ENCODE data around the gene IL36A.

Gene IL36A

DNA sequence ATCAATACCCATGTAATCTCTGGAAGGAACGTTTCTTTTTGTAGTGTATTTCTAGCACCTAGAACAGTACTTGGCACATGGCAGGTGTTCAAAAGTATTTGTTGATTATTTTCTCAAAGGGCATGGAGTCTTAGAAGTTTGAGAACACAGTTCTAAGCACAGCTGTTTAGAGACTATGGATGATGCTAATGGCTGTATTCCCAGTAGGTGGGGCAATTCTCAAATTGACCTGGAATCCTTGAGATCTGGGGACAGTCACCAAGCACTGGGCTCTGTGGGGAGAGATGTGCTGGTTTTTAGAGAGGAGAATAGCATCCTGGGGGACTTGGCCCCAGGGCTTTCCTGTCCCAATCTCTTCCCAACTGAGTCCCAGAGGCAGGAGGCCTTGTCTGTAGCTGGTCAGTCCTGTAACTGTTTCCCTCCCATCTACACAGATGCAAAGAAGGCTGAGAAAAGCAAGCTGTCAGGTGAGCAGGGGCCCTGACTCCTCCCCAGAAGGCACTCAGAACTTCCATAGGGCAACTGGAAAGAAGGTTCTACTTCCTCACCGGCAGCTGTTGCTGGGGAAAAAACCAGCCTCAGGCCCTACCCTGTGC lies 44.9 kb upstream of the IL36A start:
- H3K23ac ChIP-seq (ENCODE audit: low read length in 2 of 2), result no peak overlapping the region
- no peak overlapping the region for H4K8ac ChIP-seq (ENCODE audit: low read length)
- H2BK12ac ChIP-seq (ENCODE audit: low read length in 2 of 2), result no peak overlapping the region
- H3K4me2 ChIP-seq (ENCODE audit: low read length, poor library complexity, severe bottlenecking), result no peak overlapping the region
- no peaks in the 10 kb centered on the region for H3K79me1 ChIP-seq (replicated peaks; ENCODE audit: low read length, poor library complexity, severe bottlenecking)
- H2AFZ ChIP-seq (ENCODE audit: low read depth, low read length), result no peak overlapping the region
- no peaks in the 10 kb centered on the region for H3K9me3 ChIP-seq (ENCODE audit: control insufficient read depth, low read length)
- H2BK15ac ChIP-seq (ENCODE audit: low read depth, poor library complexity, severe bottlenecking), result no peak overlapping the region
- no peak overlapping the region for H3K4me3 ChIP-seq (ENCODE audit: insufficient read depth in 1 of 2, low read depth in 1 of 2, low read length in 2 of 2)
- 57% methylated on average over 2 of the region's 2 CpGs for WGBS
- H3K18ac ChIP-seq (ENCODE audit: low read depth in 1 of 2, low read length in 2 of 2), result no peak overlapping the region
- no peak overlapping the region for H2AK5ac ChIP-seq (ENCODE audit: low read length, severe bottlenecking)
- no peak overlapping the region for H2BK120ac ChIP-seq (ENCODE audit: low read depth, low read length)
- H2BK5ac ChIP-seq (ENCODE audit: low read depth, low read length, poor library complexity, severe bottlenecking), result no peak overlapping the region
- no peak overlapping the region for H4K91ac ChIP-seq (ENCODE audit: low read length)
- H3K27me3 ChIP-seq (ENCODE audit: control insufficient read depth in 1 of 2, insufficient read depth in 1 of 2, low read length in 2 of 2), result peaks cover 43 to 59% of the 10 kb centered on the region in 2 experiments
- no peak overlapping the region for H3K4ac ChIP-seq (ENCODE audit: low read depth in 1 of 2, low read length in 2 of 2)
- H3K14ac ChIP-seq (ENCODE audit: low read length in 2 of 2), result no peak overlapping the region
- H3K27ac ChIP-seq (ENCODE audit: low read length, poor library complexity, severe bottlenecking), result no peak overlapping the region
- no peak overlapping the region for H3K9ac ChIP-seq (ENCODE audit: low read length)
- peaks cover 6% of the 10 kb centered on the region for H3K4me1 ChIP-seq (ENCODE audit: control insufficient read depth, insufficient read depth, low read depth, low read length)
- H3K36me3 ChIP-seq (ENCODE audit: control insufficient read depth in 1 of 2, insufficient read depth in 2 of 2, low read depth in 1 of 2, low read length in 2 of 2), result no peaks in the 10 kb centered on the region
- DNase-seq, result no peak

DNA sequence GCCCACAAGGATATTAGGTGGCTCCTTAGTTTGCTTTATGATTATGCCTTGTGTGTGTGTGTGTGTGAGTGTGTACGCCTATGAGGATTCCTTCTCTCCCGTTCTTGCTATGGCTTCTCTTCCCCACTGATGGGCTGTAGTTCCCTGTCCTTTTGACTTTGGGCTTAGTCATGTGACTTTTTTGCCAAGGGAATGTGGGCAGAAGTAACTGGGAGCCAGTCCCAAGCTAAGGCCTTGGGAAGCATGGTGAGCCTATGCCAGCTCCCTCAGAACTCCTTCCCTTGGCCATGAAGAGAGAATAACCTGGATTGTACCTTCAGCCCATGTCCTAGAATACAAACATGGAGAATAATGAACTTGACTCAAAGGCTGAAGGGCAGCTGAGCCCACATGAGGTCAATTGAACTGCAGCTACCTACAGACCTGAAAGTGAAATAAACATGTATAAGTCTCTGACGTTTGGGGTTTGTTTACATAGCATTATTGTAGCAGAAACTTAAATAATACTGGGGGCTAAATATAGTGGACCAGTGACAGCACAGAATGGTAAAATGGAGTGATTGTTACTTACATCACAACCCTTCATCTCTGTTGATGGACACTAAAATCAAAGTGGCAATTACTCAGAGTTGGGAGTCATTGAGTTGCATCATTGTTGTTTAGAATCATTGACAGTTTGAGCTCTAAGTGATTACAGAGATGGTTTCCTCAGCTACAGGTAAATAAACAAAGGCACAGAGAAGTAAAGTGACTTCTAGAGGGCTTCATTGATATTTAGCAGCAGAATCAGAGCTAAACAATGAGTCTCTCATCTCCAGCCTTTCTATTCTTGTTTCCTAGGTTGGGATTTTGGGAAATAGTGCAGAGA lies 42.7 kb upstream of the IL36A start:
- 77% methylated on average over 3 of the region's 3 CpGs for WGBS
- H3K36me3 ChIP-seq (ENCODE audit: control insufficient read depth in 1 of 2, insufficient read depth in 2 of 2, low read depth in 1 of 2, low read length in 2 of 2), result no peaks in the 10 kb centered on the region

DNA sequence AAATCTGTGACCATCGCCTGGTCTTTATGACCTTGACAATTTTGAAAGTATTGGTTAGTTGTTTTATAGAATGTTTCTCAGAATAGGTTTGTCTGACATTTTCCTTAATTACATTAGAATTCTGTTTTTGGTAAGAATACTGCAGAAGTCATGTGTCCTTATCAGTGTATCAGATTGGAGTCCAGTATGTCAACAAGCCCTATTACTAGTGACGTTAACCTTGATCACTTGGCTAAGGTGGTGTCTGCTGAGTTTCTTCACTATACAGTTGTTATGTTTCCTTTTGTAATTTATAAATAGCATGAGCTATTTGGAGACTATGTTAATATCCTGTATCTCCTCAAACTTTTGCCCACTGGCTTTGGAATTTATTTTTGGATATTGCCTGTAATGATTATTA lies 38.2 kb upstream of the IL36A start:
- H3K79me1 ChIP-seq (replicated peaks; ENCODE audit: low read length, poor library complexity, severe bottlenecking), result no peaks in the 10 kb centered on the region
- no peak overlapping the region for H4K8ac ChIP-seq (ENCODE audit: low read length)
- no peak overlapping the region for H3K14ac ChIP-seq (ENCODE audit: low read length in 2 of 2)
- no peak overlapping the region for H3K4ac ChIP-seq (ENCODE audit: low read depth in 1 of 2, low read length in 2 of 2)
- H3K36me3 ChIP-seq (ENCODE audit: control insufficient read depth in 1 of 2, insufficient read depth in 2 of 2, low read depth in 1 of 2, low read length in 2 of 2), result no peaks in the 10 kb centered on the region
- H3K9ac ChIP-seq (ENCODE audit: low read length), result no peak overlapping the region
- H3K27ac ChIP-seq (ENCODE audit: low read length, poor library complexity, severe bottlenecking), result no peak overlapping the region
- no peak overlapping the region for H2BK12ac ChIP-seq (ENCODE audit: low read length in 2 of 2)
- no peak overlapping the region for H3K4me2 ChIP-seq (ENCODE audit: low read length, poor library complexity, severe bottlenecking)
- H3K4me3 ChIP-seq (ENCODE audit: insufficient read depth in 1 of 2, low read depth in 1 of 2, low read length in 2 of 2), result no peak overlapping the region
- no peak overlapping the region for H3K18ac ChIP-seq (ENCODE audit: low read depth in 1 of 2, low read length in 2 of 2)
- DNase-seq, result no peak
- H3K27me3 ChIP-seq (ENCODE audit: control insufficient read depth in 1 of 2, insufficient read depth in 1 of 2, low read length in 2 of 2), result peaks cover 38 to 49% of the 10 kb centered on the region in 2 experiments
- no peaks in the 10 kb centered on the region for H3K4me1 ChIP-seq (ENCODE audit: control insufficient read depth, insufficient read depth, low read depth, low read length)
- no peak overlapping the region for H2AFZ ChIP-seq (ENCODE audit: low read depth, low read length)
- H2AK5ac ChIP-seq (ENCODE audit: low read length, severe bottlenecking), result no peak overlapping the region
- H2BK120ac ChIP-seq (ENCODE audit: low read depth, low read length), result no peak overlapping the region
- H3K23ac ChIP-seq (ENCODE audit: low read length in 2 of 2), result no peak overlapping the region
- no peaks in the 10 kb centered on the region for H3K9me3 ChIP-seq (ENCODE audit: control insufficient read depth, low read length)
- H4K91ac ChIP-seq (ENCODE audit: low read length), result no peak overlapping the region
- no peak overlapping the region for H2BK15ac ChIP-seq (ENCODE audit: low read depth, poor library complexity, severe bottlenecking)
- H2BK5ac ChIP-seq (ENCODE audit: low read depth, low read length, poor library complexity, severe bottlenecking), result no peak overlapping the region
- WGBS, result 100% methylated on average over 2 of the region's 2 CpGs

More for the DNA sequence above, 42.7 kb upstream of the IL36A start:
- Histone ChIP-seq H3K4me1 (ENCODE audit: control insufficient read depth, insufficient read depth, low read depth, low read length) (peaks cover 6% of the 10 kb centered on the region), H2BK120ac (ENCODE audit: low read depth, low read length) (no peak overlapping the region), H2BK12ac (ENCODE audit: low read length in 2 of 2) (no peak overlapping the region), H3K9ac (ENCODE audit: low read length) (no peak overlapping the region), H3K4ac (ENCODE audit: low read depth in 1 of 2, low read length in 2 of 2) (no peak overlapping the region), H3K23ac (ENCODE audit: low read length in 2 of 2) (no peak overlapping the region), H2BK5ac (ENCODE audit: low read depth, low read length, poor library complexity, severe bottlenecking) (no peak overlapping the region), H4K91ac (ENCODE audit: low read length) (no peak overlapping the region), H2AK5ac (ENCODE audit: low read length, severe bottlenecking) (no peak overlapping the region), H4K8ac (ENCODE audit: low read length) (no peak overlapping the region), H3K79me1 (replicated peaks; ENCODE audit: low read length, poor library complexity, severe bottlenecking) (no peaks in the 10 kb centered on the region), H2AFZ (ENCODE audit: low read depth, low read length) (no peak overlapping the region), H3K14ac (ENCODE audit: low read length in 2 of 2) (no peak overlapping the region), H3K27ac (ENCODE audit: low read length, poor library complexity, severe bottlenecking) (no peak overlapping the region), H3K4me3 (ENCODE audit: insufficient read depth in 1 of 2, low read depth in 1 of 2, low read length in 2 of 2) (no peak overlapping the region), H3K18ac (ENCODE audit: low read depth in 1 of 2, low read length in 2 of 2) (no peak overlapping the region), H3K27me3 (ENCODE audit: control insufficient read depth in 1 of 2, insufficient read depth in 1 of 2, low read length in 2 of 2) (peaks cover 33 to 40% of the 10 kb centered on the region in 2 experiments), H2BK15ac (ENCODE audit: low read depth, poor library complexity, severe bottlenecking) (no peak overlapping the region), H3K4me2 (ENCODE audit: low read length, poor library complexity, severe bottlenecking) (no peak overlapping the region), H3K9me3 (ENCODE audit: control insufficient read depth, low read length) (no peaks in the 10 kb centered on the region)
- DNase-seq, result no peak

DNA sequence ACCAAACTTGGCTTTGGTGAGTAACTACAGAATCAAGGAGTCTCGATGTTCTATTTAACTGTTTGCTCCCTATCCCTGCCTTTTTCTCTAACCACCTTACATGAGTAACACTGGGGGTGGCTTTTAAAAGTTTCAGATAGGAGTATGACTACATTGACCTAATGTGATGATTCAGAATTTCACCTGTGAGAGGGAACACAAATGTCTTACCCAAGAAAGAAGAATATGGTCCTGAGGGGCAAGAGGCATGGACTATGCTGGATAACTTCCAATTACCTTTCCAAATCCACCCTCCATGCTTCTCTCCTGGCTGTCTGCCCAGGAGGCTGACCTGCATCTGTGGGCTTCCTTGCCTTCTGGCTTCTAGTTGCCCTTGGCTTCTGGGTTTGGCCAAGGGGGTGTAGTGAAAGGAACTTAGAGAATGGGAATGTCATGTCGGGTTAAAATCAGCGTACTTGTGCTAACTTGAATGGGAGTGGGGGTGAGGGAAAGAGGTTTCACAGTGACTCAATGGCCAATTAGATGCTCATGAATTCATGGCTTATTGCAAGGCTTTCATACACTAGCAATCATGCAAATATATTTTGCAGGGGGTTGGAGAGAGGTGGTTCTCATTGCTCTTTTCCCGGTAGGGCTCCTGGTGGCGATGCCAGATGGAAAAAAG lies 32.7 kb upstream of the IL36A start:
- H4K91ac ChIP-seq (ENCODE audit: low read length), result no peak overlapping the region
- no peak overlapping the region for H2AFZ ChIP-seq (ENCODE audit: low read depth, low read length)
- H3K27me3 ChIP-seq (ENCODE audit: control insufficient read depth in 1 of 2, insufficient read depth in 1 of 2, low read length in 2 of 2), result peaks cover 55 to 62% of the 10 kb centered on the region in 2 experiments
- H2BK12ac ChIP-seq (ENCODE audit: low read length in 2 of 2), result no peak overlapping the region
- no peak overlapping the region for H2BK15ac ChIP-seq (ENCODE audit: low read depth, poor library complexity, severe bottlenecking)
- no peaks in the 10 kb centered on the region for H3K4me1 ChIP-seq (ENCODE audit: control insufficient read depth, insufficient read depth, low read depth, low read length)
- DNase-seq, result no peak
- 89% methylated on average over 4 of the region's 5 CpGs for WGBS
- no peak overlapping the region for H3K4me3 ChIP-seq (ENCODE audit: insufficient read depth in 1 of 2, low read depth in 1 of 2, low read length in 2 of 2)
- no peak overlapping the region for H3K18ac ChIP-seq (ENCODE audit: low read depth in 1 of 2, low read length in 2 of 2)
- no peaks in the 10 kb centered on the region for H3K9me3 ChIP-seq (ENCODE audit: control insufficient read depth, low read length)
- H2BK5ac ChIP-seq (ENCODE audit: low read depth, low read length, poor library complexity, severe bottlenecking), result no peak overlapping the region
- no peaks in the 10 kb centered on the region for H3K36me3 ChIP-seq (ENCODE audit: control insufficient read depth in 1 of 2, insufficient read depth in 2 of 2, low read depth in 1 of 2, low read length in 2 of 2)
- no peak overlapping the region for H3K4me2 ChIP-seq (ENCODE audit: low read length, poor library complexity, severe bottlenecking)
- no peak overlapping the region for H3K27ac ChIP-seq (ENCODE audit: low read length, poor library complexity, severe bottlenecking)
- H3K23ac ChIP-seq (ENCODE audit: low read length in 2 of 2), result no peak overlapping the region
- H3K4ac ChIP-seq (ENCODE audit: low read depth in 1 of 2, low read length in 2 of 2), result no peak overlapping the region
- H4K8ac ChIP-seq (ENCODE audit: low read length), result no peak overlapping the region
- no peak overlapping the region for H2AK5ac ChIP-seq (ENCODE audit: low read length, severe bottlenecking)
- no peak overlapping the region for H3K9ac ChIP-seq (ENCODE audit: low read length)
- no peaks in the 10 kb centered on the region for H3K79me1 ChIP-seq (replicated peaks; ENCODE audit: low read length, poor library complexity, severe bottlenecking)
- no peak overlapping the region for H2BK120ac ChIP-seq (ENCODE audit: low read depth, low read length)
- H3K14ac ChIP-seq (ENCODE audit: low read length in 2 of 2), result no peak overlapping the region
